Measurements from ENCODE around the gene BRF1.

The BRF1 gene

GRCh38 chr14:105257464-105257863 lies 43.3 kb downstream of the BRF1 start:
- DNase-seq = no peak

GRCh38 chr14:105256292-105256960 lies 44.4 kb downstream of the BRF1 start:
- no peak for DNase-seq

- DNase-seq = no peak
Observed at GRCh38 chr14:105255021-105255507, 45.7 kb downstream of the BRF1 start.

- no peak for DNase-seq
Observed at GRCh38 chr14:105253329-105253682, 47.5 kb downstream of the BRF1 start.

- no peak for DNase-seq
Observed at GRCh38 chr14:105252552-105253328, 48.1 kb downstream of the BRF1 start.

GRCh38 chr14:105251920-105252319 lies 48.9 kb downstream of the BRF1 start:
- no peak for DNase-seq

GRCh38 chr14:105250986-105251385 lies 49.8 kb downstream of the BRF1 start:
- no peak for DNase-seq

- DNase-seq = no peak
Observed at GRCh38 chr14:105250008-105250366, 50.8 kb downstream of the BRF1 start.

GRCh38 chr14:105249182-105250007 lies 51.4 kb downstream of the BRF1 start:
- DNase-seq = no peak

GRCh38 chr14:105248368-105249181 lies 52.2 kb downstream of the BRF1 start, which contains the start of gene BTBD6:
TSS of gene BTBD6 (plus strand) at chr14:105248533. CDS start at chr14:105248712, 179 bp downstream.
- peak; percentile 21 for DNase-seq

GRCh38 chr14:105247715-105248367 lies 53.0 kb downstream of the BRF1 start:
- no peak for DNase-seq

GRCh38 chr14:105247026-105247425 lies 53.8 kb downstream of the BRF1 start:
- DNase-seq = no peak

- no peak for DNase-seq
Observed at GRCh38 chr14:105244334-105244733, 56.5 kb downstream of the BRF1 start.

- DNase-seq = no peak
Observed at GRCh38 chr14:105241641-105242040, 59.2 kb downstream of the BRF1 start.

- DNase-seq = no peak
Observed at GRCh38 chr14:105240811-105241576, 59.8 kb downstream of the BRF1 start.

- no peak for DNase-seq
Observed at GRCh38 chr14:105229099-105229655, 71.6 kb downstream of the BRF1 start.

GRCh38 chr14:105228562-105228961 lies 72.2 kb downstream of the BRF1 start:
- no peak for DNase-seq

- no peak for DNase-seq
Observed at GRCh38 chr14:105227346-105227745, 73.5 kb downstream of the BRF1 start.

GRCh38 chr14:105226198-105226597 lies 74.6 kb downstream of the BRF1 start:
- DNase-seq = no peak

- no peak for DNase-seq
Observed at GRCh38 chr14:105224845-105225570, 75.8 kb downstream of the BRF1 start.
